PFSK-1 (cell line): ENCODE measurements around the gene PRKD1.

ENCODE experiments used
- FOXP2 ChIP-seq: optimal IDR thresholded peaks from 2 replicates; pipeline ENCODE3; 2011; ENCODE audit warnings: borderline replicate concordance, control low read depth, inconsistent platforms; ENCODE audit not compliant: insufficient read depth; ENCODE audit errors: extremely low read length, extremely low read depth
- POLR2AphosphoS5 ChIP-seq: IDR thresholded peaks from 2 replicates; pipeline ENCODE4 v1.6.1; 2012; ENCODE audit warnings: low read depth, mild to moderate bottlenecking, control low read depth, low read length, moderate library complexity
- REST ChIP-seq, 2 experiments: IDR thresholded peaks; 2 replicates each; pipeline versions ENCODE4 v1.6.1 to v1.8.0; 2011 to 2012; ENCODE audit warnings: low read depth in 2 of 2, low read length in 2 of 2, control low read depth in 1 of 2, inconsistent platforms in 1 of 2, mild to moderate bottlenecking in 1 of 2, moderate library complexity in 1 of 2; ENCODE audit not compliant: insufficient read depth in 1 of 2
- SIN3A ChIP-seq: IDR thresholded peaks from 2 replicates; pipeline ENCODE4 v1.6.1; 2012; ENCODE audit warnings: mild to moderate bottlenecking, low read length, moderate library complexity, borderline replicate concordance; ENCODE audit not compliant: insufficient read depth
- TAF1 ChIP-seq: IDR thresholded peaks from 2 replicates; pipeline ENCODE4 v1.6.1; 2012; ENCODE audit warnings: low read length, control low read depth, borderline replicate concordance; ENCODE audit not compliant: insufficient read depth

The PRKD1 gene

GRCh38 chr14:29682789-29683188, 244.9 kb downstream of the PRKD1 start:
- TF ChIP-seq SIN3A: no peak
- TF ChIP-seq POLR2AphosphoS5: no peak
- no peak for TF ChIP-seq FOXP2
- no peak for TF ChIP-seq TAF1
- no peak for TF ChIP-seq REST (IDR thresholded peaks at IDR 0.05; ENCODE audit: insufficient read depth in 1 of 2, low read depth in 2 of 2, low read length in 2 of 2)

- TF ChIP-seq TAF1 (no peak), FOXP2 (no peak), POLR2AphosphoS5 (no peak), REST (IDR thresholded peaks at IDR 0.05; ENCODE audit: insufficient read depth in 1 of 2, low read depth in 2 of 2, low read length in 2 of 2) (no peak), SIN3A (no peak)
These were observed 246.3 kb downstream of the PRKD1 start for GRCh38 chr14:29681316-29681715.

- no peak for TF ChIP-seq FOXP2
- TF ChIP-seq POLR2AphosphoS5: no peak
- TF ChIP-seq REST (IDR thresholded peaks at IDR 0.05; ENCODE audit: insufficient read depth in 1 of 2, low read depth in 2 of 2, low read length in 2 of 2): no peak
- no peak for TF ChIP-seq TAF1
- TF ChIP-seq SIN3A: no peak
These were observed 252.9 kb downstream of the PRKD1 start for GRCh38 chr14:29674566-29675285.

GRCh38 chr14:29672831-29673230, 254.8 kb downstream of the PRKD1 start:
- no peak for TF ChIP-seq SIN3A
- no peak for TF ChIP-seq POLR2AphosphoS5
- no peak for TF ChIP-seq REST (IDR thresholded peaks at IDR 0.05; ENCODE audit: insufficient read depth in 1 of 2, low read depth in 2 of 2, low read length in 2 of 2)
- no peak for TF ChIP-seq TAF1
- no peak for TF ChIP-seq FOXP2

GRCh38 chr14:29671034-29671433, 256.6 kb downstream of the PRKD1 start:
- TF ChIP-seq TAF1 (no peak), SIN3A (no peak), FOXP2 (no peak), POLR2AphosphoS5 (no peak)
